ENCODE results near the gene HCCS.
A peak's percentile ranks its signal among the peaks of the same experiment; 100 is the strongest.

HCCS gene

GRCh38 chrX:11111037-11111851 lies at the start of gene HCCS:
TSS of gene HCCS (plus strand) at chrX:11111332. CDS start at chrX:11112061, 729 bp downstream.
- Histone ChIP-seq H3K4me1 (ENCODE audit: control insufficient read depth in 1 of 2, insufficient read depth in 1 of 2, low read depth in 1 of 2, low read length in 1 of 2) (peaks cover 0 to 4% of the 10 kb centered on the region in 2 experiments), H3K27ac (peak within 1 kb of the TSS; percentile 70), H3K27me3 (no peaks in the 10 kb centered on the region), H3K36me3 (peaks cover 17% of the 10 kb centered on the region), H3K4me3 (ENCODE audit: low read depth in 1 of 2, low read length in 1 of 2) (peak within 1 kb of the TSS; percentile 64), H3K9me3 (no peaks in the 10 kb centered on the region)
- peak; percentile 20 for TF ChIP-seq CTCF (IDR thresholded peaks at IDR 0.05)

GRCh38 chrX:11064276-11064675 lies 46.9 kb upstream of the HCCS start:
- no peaks in the 10 kb centered on the region for H3K9me3 ChIP-seq
- no peaks in the 10 kb centered on the region for H3K4me1 ChIP-seq (ENCODE audit: control insufficient read depth in 1 of 2, insufficient read depth in 1 of 2, low read depth in 1 of 2, low read length in 1 of 2)
- no peak overlapping the region for H3K4me3 ChIP-seq (ENCODE audit: low read depth in 1 of 2, low read length in 1 of 2)
- no peak for TF ChIP-seq CTCF (IDR thresholded peaks at IDR 0.05)
- H3K36me3 ChIP-seq: no peaks in the 10 kb centered on the region
- no peaks in the 10 kb centered on the region for H3K27me3 ChIP-seq
- H3K27ac ChIP-seq: no peak overlapping the region

- Histone ChIP-seq H3K36me3 (no peaks in the 10 kb centered on the region), H3K4me3 (ENCODE audit: low read depth in 1 of 2, low read length in 1 of 2) (no peak overlapping the region), H3K9me3 (no peaks in the 10 kb centered on the region), H3K27me3 (no peaks in the 10 kb centered on the region), H3K27ac (no peak overlapping the region), H3K4me1 (ENCODE audit: control insufficient read depth in 1 of 2, insufficient read depth in 1 of 2, low read depth in 1 of 2, low read length in 1 of 2) (no peaks in the 10 kb centered on the region)
- no peak for TF ChIP-seq CTCF (IDR thresholded peaks at IDR 0.05)
Observed at GRCh38 chrX:11064851-11065600, 46.1 kb upstream of the HCCS start.

- no peaks in the 10 kb centered on the region for H3K27me3 ChIP-seq
Observed at GRCh38 chrX:11066812-11067211, 44.3 kb upstream of the HCCS start.

GRCh38 chrX:11073381-11073780 lies 37.8 kb upstream of the HCCS start:
- TF ChIP-seq CTCF (IDR thresholded peaks at IDR 0.05): no peak
- no peaks in the 10 kb centered on the region for H3K27me3 ChIP-seq
- no peaks in the 10 kb centered on the region for H3K4me1 ChIP-seq (ENCODE audit: control insufficient read depth in 1 of 2, insufficient read depth in 1 of 2, low read depth in 1 of 2, low read length in 1 of 2)
- H3K36me3 ChIP-seq: no peaks in the 10 kb centered on the region
- H3K4me3 ChIP-seq (ENCODE audit: low read depth in 1 of 2, low read length in 1 of 2): no peak overlapping the region
- no peak overlapping the region for H3K27ac ChIP-seq
- no peaks in the 10 kb centered on the region for H3K9me3 ChIP-seq

More at GRCh38 chrX:11066812-11067211, 44.3 kb upstream of the HCCS start:
- no peak for TF ChIP-seq CTCF (IDR thresholded peaks at IDR 0.05)
- H3K4me3 ChIP-seq (ENCODE audit: low read depth in 1 of 2, low read length in 1 of 2): no peak overlapping the region
- no peaks in the 10 kb centered on the region for H3K36me3 ChIP-seq
- no peak overlapping the region for H3K27ac ChIP-seq
- H3K9me3 ChIP-seq: no peaks in the 10 kb centered on the region
- H3K4me1 ChIP-seq (ENCODE audit: control insufficient read depth in 1 of 2, insufficient read depth in 1 of 2, low read depth in 1 of 2, low read length in 1 of 2): no peaks in the 10 kb centered on the region
